Cortex of kidney (tissue), 1 donor: ENCODE data around the gene ERICH4.

Experiments used
- DNase-seq: peaks from one replicate; lab custom pipeline; 2025; lab: John Stamatoyannopoulos, UW

The ERICH4 gene

GRCh38 chr19:41414461-41414860, 28.5 kb upstream of the ERICH4 start:
- no peak for DNase-seq

GRCh38 chr19:41415154-41415571, 27.8 kb upstream of the ERICH4 start:
- no peak for DNase-seq

GRCh38 chr19:41416194-41416674, 26.7 kb upstream of the ERICH4 start:
- no peak for DNase-seq

DNA sequence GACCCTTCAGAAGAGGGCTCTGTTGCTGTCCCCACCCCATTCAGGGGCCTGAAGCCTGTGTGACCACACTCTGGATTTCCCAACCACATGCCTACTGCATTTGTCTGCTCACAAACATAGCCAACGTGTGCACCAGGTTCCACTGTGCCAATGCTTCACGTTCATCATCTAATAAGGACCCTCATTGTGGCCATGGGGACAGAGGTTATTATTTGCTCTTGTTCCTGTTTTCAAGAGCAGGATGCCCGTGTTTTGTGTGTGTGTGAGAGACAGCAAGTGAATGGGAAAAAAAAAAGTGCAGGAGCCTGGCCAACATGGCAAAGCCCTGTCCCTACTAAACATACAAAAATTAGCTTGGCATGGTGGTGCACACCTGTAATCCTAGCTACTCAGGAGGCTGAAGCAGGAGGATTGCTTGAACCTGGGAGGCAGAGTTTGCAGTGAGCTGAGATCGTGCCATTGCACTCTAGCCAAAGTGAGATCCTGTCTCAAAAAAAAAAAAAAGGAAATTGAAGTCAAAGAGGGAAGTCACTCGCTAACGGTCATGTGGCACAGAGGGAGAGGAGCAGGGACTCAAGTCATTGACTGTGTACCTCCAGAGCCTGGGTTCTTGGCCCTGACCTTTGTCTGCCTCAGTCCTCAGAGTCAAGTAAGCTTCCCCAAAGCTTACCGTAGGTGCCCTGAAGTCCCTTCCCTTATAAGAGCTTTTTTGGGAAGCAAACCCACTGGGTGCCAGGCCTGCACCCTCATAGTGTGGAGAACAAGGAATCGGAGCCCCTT, 22.7 kb upstream of the ERICH4 start:
- no peak for DNase-seq

GRCh38 chr19:41421314-41421713, 21.6 kb upstream of the ERICH4 start:
- DNase-seq: no peak

GRCh38 chr19:41421973-41422372, 21.0 kb upstream of the ERICH4 start:
- no peak for DNase-seq

- no peak for DNase-seq
Measured at GRCh38 chr19:41422456-41422855, 20.5 kb upstream of the ERICH4 start.

GRCh38 chr19:41422955-41423354, 20.0 kb upstream of the ERICH4 start:
- no peak for DNase-seq

DNA sequence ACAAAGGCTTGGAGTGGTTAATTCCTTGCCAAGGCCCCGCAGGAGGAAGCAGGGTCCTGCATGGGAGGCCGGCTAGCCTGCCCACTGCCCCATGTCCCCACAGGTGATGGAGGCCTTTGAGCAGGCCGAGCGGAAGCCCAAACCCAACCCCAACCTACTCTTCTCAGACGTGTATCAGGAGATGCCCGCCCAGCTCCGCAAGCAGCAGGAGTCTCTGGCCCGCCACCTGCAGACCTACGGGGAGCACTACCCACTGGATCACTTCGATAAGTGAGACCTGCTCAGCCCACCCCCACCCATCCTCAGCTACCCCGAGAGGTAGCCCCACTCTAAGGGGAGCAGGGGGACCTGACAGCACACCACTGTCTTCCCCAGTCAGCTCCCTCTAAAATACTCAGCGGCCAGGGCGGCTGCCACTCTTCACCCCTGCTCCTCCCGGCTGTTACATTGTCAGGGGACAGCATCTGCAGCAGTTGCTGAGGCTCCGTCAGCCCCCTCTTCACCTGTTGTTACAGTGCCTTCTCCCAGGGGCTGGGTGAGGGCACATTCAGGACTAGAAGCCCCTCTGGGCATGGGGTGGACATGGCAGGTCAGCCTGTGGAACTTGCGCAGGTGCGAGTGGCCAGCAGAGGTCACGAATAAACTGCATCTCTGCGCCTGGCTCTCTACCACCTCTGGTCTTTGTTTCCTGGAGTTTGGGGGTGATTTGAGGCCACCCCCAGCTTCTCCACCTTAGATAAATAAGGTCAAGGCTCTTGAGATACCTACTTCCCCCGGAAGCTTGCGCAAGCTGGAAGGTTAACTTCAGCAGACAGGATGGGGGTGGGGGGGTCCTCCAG, 18.4 kb upstream of the ERICH4 start:
- no peak for DNase-seq

- no peak for DNase-seq
Measured at GRCh38 chr19:41425174-41426115, 17.5 kb upstream of the ERICH4 start.

DNA sequence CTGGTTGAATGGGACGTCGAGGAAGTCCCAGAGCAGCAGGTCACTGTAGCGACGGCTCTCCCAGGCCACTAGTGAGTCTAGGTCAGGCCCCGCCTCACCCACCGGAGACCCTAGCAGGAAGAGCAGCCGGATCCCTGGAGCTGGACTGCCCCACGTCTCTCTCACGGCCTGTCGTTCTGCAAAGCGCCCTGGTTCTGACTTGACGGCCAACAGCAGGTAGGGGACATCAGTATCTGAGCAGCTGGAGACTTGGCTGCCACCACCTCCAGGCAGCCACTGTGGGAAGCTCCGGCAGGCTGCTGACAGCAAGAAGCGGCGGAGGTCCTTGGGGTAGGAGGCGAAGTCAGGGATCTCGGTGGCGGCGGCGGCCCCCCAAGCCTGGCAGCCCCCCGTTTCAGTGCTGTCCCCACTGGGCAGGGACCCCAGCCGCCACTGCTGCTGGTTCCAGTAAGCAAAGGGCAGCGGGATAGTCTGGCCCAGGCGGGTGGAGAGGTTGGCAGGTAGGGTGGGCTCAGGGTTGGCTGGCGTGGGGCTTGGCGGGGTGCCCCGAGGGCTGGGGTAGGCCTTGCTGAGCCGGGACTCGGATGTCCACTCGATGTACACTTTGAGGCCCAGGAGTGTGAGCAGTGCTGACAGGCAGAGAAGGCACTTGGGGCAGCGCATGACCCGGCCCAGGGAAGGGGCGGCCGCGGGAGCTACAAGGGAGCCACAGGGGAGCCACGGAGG, 16.7 kb upstream of the ERICH4 start:
- DNase-seq: no peak

DNA sequence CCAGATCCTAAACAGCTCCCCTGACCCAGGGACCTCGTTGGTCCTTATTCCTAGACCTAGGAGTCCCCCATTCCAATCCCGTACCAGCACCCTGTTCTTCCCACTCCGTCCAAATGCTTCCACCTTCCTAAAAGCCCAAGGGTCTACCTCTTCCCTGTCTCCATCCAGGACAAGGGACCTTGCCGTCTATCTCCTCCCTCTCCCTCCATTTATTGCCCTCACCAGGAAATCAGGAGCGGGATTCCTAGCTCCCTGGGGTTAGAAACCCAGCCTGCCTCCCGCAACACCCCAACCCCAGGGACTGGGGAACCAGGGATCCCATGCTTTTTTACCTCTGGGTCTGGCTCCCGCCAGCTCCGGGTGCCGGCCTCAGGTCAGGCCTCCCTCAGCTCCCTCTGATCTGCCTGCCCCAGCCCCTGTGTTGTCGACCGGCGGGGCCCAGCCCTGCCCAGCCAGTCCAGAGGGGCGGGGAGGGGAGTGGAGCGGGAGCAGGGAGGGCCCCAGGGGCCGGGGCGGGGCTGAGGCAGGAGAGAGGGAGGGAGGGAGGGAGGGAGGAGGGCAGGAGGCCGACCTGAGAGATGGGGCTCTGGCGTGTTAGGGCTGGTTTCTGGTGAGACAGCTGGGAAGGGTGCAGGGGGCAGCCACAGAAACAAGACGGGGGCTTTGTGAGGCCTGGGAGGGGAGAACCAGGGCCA, 15.9 kb upstream of the ERICH4 start, which contains the start of gene B3GNT8:
Gene B3GNT8, minus strand, starts transcription at position 423 of the 695 bp plus-strand sequence. CDS start 596 bp downstream, outside the sequence.
- no peak for DNase-seq

- no peak for DNase-seq
Measured at GRCh38 chr19:41427647-41428480, 15.1 kb upstream of the ERICH4 start.

GRCh38 chr19:41428481-41428859, 14.5 kb upstream of the ERICH4 start:
- no peak for DNase-seq

DNA sequence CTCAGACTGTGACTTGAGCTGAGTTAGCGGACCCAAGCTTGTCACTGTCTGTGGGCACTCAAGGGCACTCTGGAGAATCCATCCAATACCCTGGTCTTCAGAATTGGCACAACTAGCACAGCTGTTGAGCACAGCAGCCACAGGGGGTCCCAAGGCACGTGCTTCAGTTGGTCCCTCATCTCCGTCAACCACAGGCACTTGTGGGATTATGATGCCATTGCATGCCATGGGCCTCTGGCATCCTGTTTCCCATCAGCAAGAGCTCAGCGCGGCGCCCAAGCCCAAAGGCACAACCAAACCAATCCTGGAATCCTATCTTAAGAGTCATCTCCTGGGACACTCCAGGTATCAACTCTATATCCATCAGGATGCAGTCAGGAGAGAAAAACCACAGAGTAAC, 12.0 kb upstream of the ERICH4 start:
- DNase-seq: no peak

DNA sequence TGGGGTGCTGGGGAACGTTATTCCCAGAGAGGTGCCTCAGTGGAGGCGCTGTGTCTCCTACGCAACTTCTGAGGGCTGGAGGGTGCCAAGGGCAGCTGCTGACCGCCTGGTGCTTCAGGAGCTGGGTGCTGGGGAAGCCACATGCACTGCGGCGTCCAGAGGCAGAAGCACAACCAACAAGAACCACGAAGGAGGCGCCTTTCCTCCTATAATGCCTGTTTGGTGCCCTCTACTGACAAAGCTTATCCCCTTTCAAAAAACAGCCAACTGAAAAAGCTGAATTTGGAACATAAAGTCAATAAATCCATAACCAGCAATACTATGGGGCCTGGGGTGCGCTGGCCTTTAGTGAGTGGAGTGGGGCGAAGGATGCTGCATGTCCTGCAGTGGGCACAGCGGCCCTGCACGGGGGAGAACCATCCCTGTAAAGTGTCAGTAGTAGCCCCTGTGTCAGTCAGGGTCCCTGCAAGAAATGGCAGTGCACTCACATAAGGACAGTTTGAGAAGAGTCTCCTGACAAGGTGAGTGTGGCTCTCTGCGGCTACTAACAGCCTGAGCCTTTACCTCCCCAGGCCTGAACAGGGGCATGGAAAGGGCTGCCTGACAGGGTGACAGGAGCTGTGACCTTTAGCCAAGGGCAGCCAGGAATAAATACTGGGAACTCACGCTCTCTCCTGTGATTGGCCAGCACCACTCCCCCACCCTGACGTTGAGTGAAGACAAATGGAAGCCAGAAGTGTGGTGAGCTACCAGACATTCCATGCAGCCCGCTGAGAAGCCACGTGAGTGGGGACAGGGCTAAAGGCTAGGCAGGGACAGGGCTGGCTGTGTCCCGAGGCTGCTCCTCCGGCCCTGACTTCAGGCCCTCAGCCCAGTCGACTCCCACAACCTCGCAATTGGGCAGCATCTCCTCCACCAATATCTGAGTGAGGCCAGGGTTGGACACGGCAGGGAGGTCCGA, 11.2 kb upstream of the ERICH4 start:
- DNase-seq: no peak

- no peak for DNase-seq
Measured at GRCh38 chr19:41433171-41433570, 9.8 kb upstream of the ERICH4 start.

- DNase-seq: no peak
Measured at GRCh38 chr19:41434450-41434849, 8.5 kb upstream of the ERICH4 start.
